GM12892 (cell line): ENCODE measurements around the gene RALGDS.

Source experiments
- POLR2A ChIP-seq: IDR thresholded peaks from 2 replicates; pipeline ENCODE4 v1.6.1; 2011; ENCODE audit warnings: low read depth, low read length, control low read depth
- POLR2AphosphoS5 ChIP-seq: IDR thresholded peaks from 2 replicates; pipeline ENCODE4 v1.6.1; 2011; ENCODE audit warnings: low read depth, low read length, control low read depth
- TAF1 ChIP-seq: IDR thresholded peaks from 2 replicates; pipeline ENCODE4 v1.6.1; 2011; ENCODE audit warnings: low read depth, mild to moderate bottlenecking, control low read depth, low read length, borderline replicate concordance

- TF ChIP-seq POLR2A = no peak
- TF ChIP-seq TAF1 = no peak
- no peak for TF ChIP-seq POLR2AphosphoS5
Measured at GRCh38 chr9:133126697-133127339, 5.8 kb upstream of the RALGDS start.
